Activated CD8-positive, alpha-beta T cell treated with anti-CD3 and anti-CD28 coated beads, Interleukin-2, amount 10 ng/mL, durations not matched to agents 7 days and 5 days (primary cell): Measurements from ENCODE around the gene PSTPIP1. TPM values are rescaled to one million over a fixed set of nuclear protein-coding genes. Genes with fewer than 3 reads are reported as not detected.

Experiments
- ATAC-seq: fragments of 150-1000 bp; cut with Tn5 transposase; one replicate; pipeline ENCODE4 v1.10.0; 2021; ENCODE audit warnings: moderate library complexity
- CTCF ChIA-PET: fragments of 350-600 bp; sonication (Branson Sonifier 250); formaldehyde crosslinking; loops from one replicate; lab custom pipeline; 2021; ENCODE audit warnings: antibody characterized with exemption; lab: Charles Lee
- POLR2A ChIA-PET: fragments of 350-600 bp; sonication (Branson Sonifier 250); formaldehyde crosslinking; loops from one replicate; lab custom pipeline; 2021; ENCODE audit warnings: antibody characterized with exemption; lab: Charles Lee
- DNase-seq: peaks from one replicate; pipeline ENCODE4 v3.0.0-alpha.2; 2020
- H3K27ac Mint-ChIP-seq: one replicate; pipeline ENCODE4 v1.8.0; 2021; ENCODE audit warnings: mild to moderate bottlenecking, mixed read lengths
- H3K27me3 Mint-ChIP-seq: one replicate; pipeline ENCODE4 v1.8.0; 2021; ENCODE audit warnings: low read depth, mixed read lengths
- H3K36me3 Mint-ChIP-seq: one replicate; pipeline ENCODE4 v1.8.0; 2021; ENCODE audit warnings: low read depth, mixed read lengths
- H3K4me1 Mint-ChIP-seq: one replicate; pipeline ENCODE4 v1.8.0; 2021; ENCODE audit warnings: low read depth, mixed read lengths
- H3K4me3 Mint-ChIP-seq: one replicate; pipeline ENCODE4 v1.8.0; 2021; ENCODE audit warnings: mild to moderate bottlenecking, mixed read lengths
- H3K9me3 Mint-ChIP-seq: one replicate; pipeline ENCODE4 v1.8.0; 2022; ENCODE audit warnings: mixed read lengths; ENCODE audit not compliant: insufficient read depth
- total RNA-seq, 2 experiments: library from RNA; stranded (reverse); gene quantifications; one replicate each; pipeline ENCODE4 v1.2.3, GENCODE V29; 2021

Gene PSTPIP1
- total RNA-seq, 2 experiments from 2014 or later = 208 to 212 TPM

- H3K4me3 Mint-ChIP-seq = peak overlapping the region; percentile 76
- H3K4me1 Mint-ChIP-seq = peaks cover 98% of the 10 kb centered on the region
- CTCF ChIA-PET = no interaction called here
- H3K27me3 Mint-ChIP-seq = no peaks in the 10 kb centered on the region
- H3K36me3 Mint-ChIP-seq = peaks cover 90% of the 10 kb centered on the region
- POLR2A ChIA-PET = no interaction called here
- no peak for DNase-seq
- peak overlapping the region; percentile 95 for H3K27ac Mint-ChIP-seq
- H3K9me3 Mint-ChIP-seq = no peaks in the 10 kb centered on the region
- no peak for ATAC-seq
Measured at GRCh38 chr15:77001966-77002365, 7.0 kb downstream of the PSTPIP1 start.

GRCh38 chr15:77002436-77002835 lies 7.5 kb downstream of the PSTPIP1 start:
- peaks cover 89% of the 10 kb centered on the region for H3K36me3 Mint-ChIP-seq
- no peaks in the 10 kb centered on the region for H3K27me3 Mint-ChIP-seq
- DNase-seq (peak; percentile 48), ATAC-seq (no peak)
- ChIA-PET CTCF (interaction anchor here (1.2 to 6.5 kb wide), 5 partner anchors 10 to 98 kb away, joined by 3 to 42 read pairs (median 4); no protein-coding TSS in a partner anchor), POLR2A (interaction anchor here (1.2 to 1.3 kb wide), 4 partner anchors 11 to 71 kb away, joined by 3 to 6 read pairs (median 4); partner anchors contain the start of gene RCN2)
- H3K4me1 Mint-ChIP-seq = peaks cover 97% of the 10 kb centered on the region
- H3K27ac Mint-ChIP-seq = peak overlapping the region; percentile 95
- H3K4me3 Mint-ChIP-seq = peak overlapping the region; percentile 76
- H3K9me3 Mint-ChIP-seq = no peaks in the 10 kb centered on the region

- CTCF ChIA-PET = interaction anchor here (0.5 to 6.5 kb wide), 7 partner anchors 10 to 1138 kb away, joined by 3 to 42 read pairs (median 3); no protein-coding TSS in a partner anchor
Measured at GRCh38 chr15:77002954-77003912, 8.3 kb downstream of the PSTPIP1 start.

GRCh38 chr15:77004189-77004588 lies 9.3 kb downstream of the PSTPIP1 start:
- Mint-ChIP-seq H3K9me3 (no peaks in the 10 kb centered on the region), H3K27me3 (no peaks in the 10 kb centered on the region), H3K36me3 (peaks cover 84% of the 10 kb centered on the region), H3K27ac (peak overlapping the region; percentile 95), H3K4me3 (peak overlapping the region; percentile 76), H3K4me1 (peaks cover 94% of the 10 kb centered on the region)
- ChIA-PET CTCF (interaction anchor here (1.4 to 6.5 kb wide), 2 partner anchors 9 to 30 kb away, joined by 6 to 42 read pairs; no protein-coding TSS in a partner anchor), POLR2A (interaction anchor here (2.2 kb wide), 1 partner anchor 10 kb away, joined by 18 read pairs; the partner anchor contains the start of gene PSTPIP1)
- DNase-seq (no peak), ATAC-seq (peak; percentile 13)

More at GRCh38 chr15:77002954-77003912, 8.3 kb downstream of the PSTPIP1 start:
- POLR2A ChIA-PET = interaction anchor here (0.8 to 2.2 kb wide), 6 partner anchors 9 to 71 kb away, joined by 3 to 18 read pairs (median 4); partner anchors contain the start of genes PSTPIP1 and RCN2
- DNase-seq (peak; percentile 88), ATAC-seq (peak; percentile 76)
- H3K27ac Mint-ChIP-seq = peak overlapping the region; percentile 95
- peaks cover 87% of the 10 kb centered on the region for H3K36me3 Mint-ChIP-seq
- H3K4me3 Mint-ChIP-seq = peak overlapping the region; percentile 76
- peaks cover 95% of the 10 kb centered on the region for H3K4me1 Mint-ChIP-seq
- H3K9me3 Mint-ChIP-seq = no peaks in the 10 kb centered on the region
- H3K27me3 Mint-ChIP-seq = no peaks in the 10 kb centered on the region

GRCh38 chr15:77009176-77009575 lies 14.2 kb downstream of the PSTPIP1 start:
- Mint-ChIP-seq H3K4me1 (peaks cover 94% of the 10 kb centered on the region), H3K9me3 (no peaks in the 10 kb centered on the region), H3K27me3 (no peaks in the 10 kb centered on the region), H3K4me3 (no peak overlapping the region), H3K27ac (peak overlapping the region; percentile 49), H3K36me3 (peaks cover 85% of the 10 kb centered on the region)
- ChIA-PET POLR2A (no interaction called here), CTCF (no interaction called here)
- no peak for DNase-seq
- ATAC-seq = no peak

GRCh38 chr15:77009646-77010311 lies 14.9 kb downstream of the PSTPIP1 start:
- Mint-ChIP-seq H3K4me3 (no peak overlapping the region), H3K4me1 (peaks cover 94% of the 10 kb centered on the region), H3K9me3 (no peaks in the 10 kb centered on the region), H3K36me3 (peaks cover 79% of the 10 kb centered on the region), H3K27me3 (no peaks in the 10 kb centered on the region), H3K27ac (peak overlapping the region; percentile 80)
- ChIA-PET CTCF (no interaction called here), POLR2A (interaction anchor here (2.1 kb wide), 1 partner anchor 13 kb away, joined by 6 read pairs; no protein-coding TSS in a partner anchor)
- ATAC-seq = no peak
- no peak for DNase-seq

GRCh38 chr15:77010312-77010686 lies 15.4 kb downstream of the PSTPIP1 start:
- H3K36me3 Mint-ChIP-seq = peaks cover 81% of the 10 kb centered on the region
- peaks cover 94% of the 10 kb centered on the region for H3K4me1 Mint-ChIP-seq
- ATAC-seq = no peak
- no peaks in the 10 kb centered on the region for H3K9me3 Mint-ChIP-seq
- no peak overlapping the region for H3K4me3 Mint-ChIP-seq
- no peaks in the 10 kb centered on the region for H3K27me3 Mint-ChIP-seq
- peak overlapping the region; percentile 80 for H3K27ac Mint-ChIP-seq
- ChIA-PET POLR2A (interaction anchor here (2.1 kb wide), 1 partner anchor 13 kb away, joined by 6 read pairs; no protein-coding TSS in a partner anchor), CTCF (interaction anchor here (1.0 to 1.6 kb wide), 3 partner anchors 12 to 16 kb away, joined by 3 to 6 read pairs (median 6); no protein-coding TSS in a partner anchor)
- no peak for DNase-seq

GRCh38 chr15:77010857-77011256 lies 15.9 kb downstream of the PSTPIP1 start:
- POLR2A ChIA-PET = interaction anchor here (1.0 to 2.1 kb wide), 2 partner anchors 11 to 14 kb away, joined by 4 to 6 read pairs; no protein-coding TSS in a partner anchor
- peaks cover 80% of the 10 kb centered on the region for H3K36me3 Mint-ChIP-seq
- DNase-seq = no peak
- no peak for ATAC-seq
- peaks cover 94% of the 10 kb centered on the region for H3K4me1 Mint-ChIP-seq
- H3K27me3 Mint-ChIP-seq = no peaks in the 10 kb centered on the region
- H3K4me3 Mint-ChIP-seq = no peak overlapping the region
- H3K27ac Mint-ChIP-seq = peak overlapping the region; percentile 80
- no peaks in the 10 kb centered on the region for H3K9me3 Mint-ChIP-seq
- CTCF ChIA-PET = interaction anchor here (1.0 to 1.6 kb wide), 4 partner anchors 13 to 37 kb away, joined by 3 to 6 read pairs (median 4); no protein-coding TSS in a partner anchor

GRCh38 chr15:77012117-77012712 lies 17.3 kb downstream of the PSTPIP1 start:
- no peak for ATAC-seq
- DNase-seq = no peak

GRCh38 chr15:77012868-77013267 lies 17.9 kb downstream of the PSTPIP1 start:
- POLR2A ChIA-PET = interaction anchor here (1.1 to 8.6 kb wide), 6 partner anchors 10 to 38 kb away, joined by 3 to 125 read pairs (median 8); partner anchors contain the start of gene PSTPIP1
- peak; percentile 62 for ATAC-seq
- CTCF ChIA-PET = interaction anchor here (0.6 to 13.1 kb wide), 15 partner anchors 8 to 1189 kb away, joined by 3 to 159 read pairs (median 6); partner anchors contain the start of gene PSTPIP1

More at GRCh38 chr15:77012117-77012712, 17.3 kb downstream of the PSTPIP1 start:
- peak overlapping the region; percentile 72 for H3K4me3 Mint-ChIP-seq
- ChIA-PET POLR2A (interaction anchor here (1.4 to 8.6 kb wide), 5 partner anchors 9 to 23 kb away, joined by 6 to 125 read pairs (median 11); partner anchors contain the start of gene PSTPIP1), CTCF (interaction anchor here (1.2 to 13.1 kb wide), 13 partner anchors 7 to 108 kb away, joined by 3 to 159 read pairs (median 7); partner anchors contain the start of gene PSTPIP1)
- H3K4me1 Mint-ChIP-seq = peaks cover 94% of the 10 kb centered on the region
- peak overlapping the region; percentile 99 for H3K27ac Mint-ChIP-seq
- H3K36me3 Mint-ChIP-seq = peaks cover 69% of the 10 kb centered on the region
- no peaks in the 10 kb centered on the region for H3K27me3 Mint-ChIP-seq
- H3K9me3 Mint-ChIP-seq = no peaks in the 10 kb centered on the region

More at GRCh38 chr15:77012868-77013267, 17.9 kb downstream of the PSTPIP1 start:
- Mint-ChIP-seq H3K9me3 (no peaks in the 10 kb centered on the region), H3K27ac (peak overlapping the region; percentile 99), H3K27me3 (no peaks in the 10 kb centered on the region), H3K4me1 (peaks cover 96% of the 10 kb centered on the region), H3K36me3 (peaks cover 69% of the 10 kb centered on the region), H3K4me3 (peak overlapping the region; percentile 72)
- peak; percentile 83 for DNase-seq
